Stimulated activated CD4-positive, alpha-beta T cell treated with anti-CD3 and anti-CD28 coated beads, TNF-alpha, amount 100 ng/mL, for 4 hours (primary cell): ENCODE measurements around the gene DLGAP1.

Experiments used
- DNase-seq, 3 experiments: peaks; one replicate each; pipeline ENCODE4 v3.0.0-alpha.2; 2020; ENCODE audit warnings: low read depth in 3 of 3

DLGAP1 gene

DNA sequence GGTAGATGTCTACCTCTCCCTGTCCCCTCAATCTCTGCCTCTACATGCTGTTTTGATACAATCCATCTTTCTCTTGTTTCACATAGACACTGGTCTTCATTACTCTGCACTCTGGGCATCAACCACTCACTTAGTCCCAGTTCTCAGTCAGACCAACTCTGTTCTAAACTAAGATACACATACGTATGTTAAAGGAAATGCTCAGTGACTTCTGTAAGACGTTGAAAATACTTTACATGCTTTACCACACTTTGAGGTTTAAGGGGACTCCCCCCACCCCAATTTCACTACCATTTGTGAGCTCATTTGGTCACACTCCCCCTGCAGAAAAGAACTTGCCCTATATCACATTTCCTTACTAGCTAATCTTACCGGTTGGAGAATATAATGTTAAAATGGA lies 507.7 kb downstream of the DLGAP1 start:
- DNase-seq = no peak

DNA sequence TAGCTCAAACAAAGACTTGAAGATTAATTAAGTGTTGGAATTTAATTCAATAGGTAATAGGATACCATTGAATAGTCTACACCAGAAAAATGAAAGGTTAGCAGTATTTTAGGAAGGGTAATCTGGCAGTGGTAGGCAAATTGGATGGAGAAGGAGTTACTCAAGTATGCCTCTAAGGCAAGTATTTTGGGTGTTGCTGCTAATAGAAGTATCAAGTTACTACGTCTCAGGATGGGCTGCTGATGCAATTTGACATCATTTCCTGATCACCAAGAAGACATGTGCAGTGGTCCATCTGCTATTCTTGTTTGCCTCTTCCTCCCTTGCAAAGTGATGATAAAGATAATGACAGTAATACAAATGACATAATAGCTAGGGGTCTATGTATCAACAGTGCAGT lies 519.8 kb downstream of the DLGAP1 start:
- no peak for DNase-seq

DNA sequence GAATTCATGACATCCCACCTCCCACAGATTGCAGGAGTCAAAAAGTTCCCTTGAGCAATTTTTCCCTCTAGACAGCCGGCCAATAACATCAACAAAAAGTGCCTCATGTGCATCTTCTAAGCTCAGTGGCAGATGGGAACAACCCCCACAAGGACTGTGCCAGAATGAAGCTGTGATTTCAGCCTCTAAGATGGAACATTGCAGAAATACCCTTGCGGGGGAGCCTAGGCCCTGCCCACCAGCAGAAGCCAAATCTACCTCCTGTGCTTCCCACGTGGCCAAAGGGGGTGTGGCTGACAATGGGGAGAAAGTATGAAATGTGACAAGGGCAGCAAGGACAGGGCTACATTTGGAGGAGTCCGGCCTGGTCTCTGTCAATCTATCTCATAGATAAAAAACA lies 522.8 kb downstream of the DLGAP1 start:
- no peak for DNase-seq

DNA sequence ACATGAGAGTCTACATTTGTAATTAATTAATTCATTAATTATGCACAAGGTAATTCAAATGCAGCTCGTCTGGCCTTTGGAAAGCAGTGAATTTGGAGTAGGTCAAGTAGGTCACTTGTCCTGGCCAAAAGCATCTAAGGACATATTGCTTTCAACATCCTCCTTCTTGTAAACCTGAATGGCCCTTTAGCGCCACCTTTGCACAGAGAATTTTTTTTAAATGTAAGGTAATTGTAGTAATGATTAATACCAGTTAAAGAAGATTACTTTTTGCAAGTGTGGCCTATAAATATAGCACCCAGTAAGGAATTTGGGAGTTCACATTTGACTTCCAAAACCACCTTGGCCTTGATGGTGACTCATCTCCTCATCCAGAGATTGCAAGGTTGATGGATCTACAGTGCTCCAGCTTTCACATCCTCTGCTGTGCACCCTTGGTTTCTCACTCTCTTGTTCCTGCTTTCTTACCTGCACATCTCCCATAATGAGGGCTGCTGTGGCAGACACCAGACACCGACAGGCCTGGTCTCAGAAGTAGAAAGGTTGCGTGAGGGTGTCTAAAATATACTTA lies 523.5 kb downstream of the DLGAP1 start:
- DNase-seq = no peak

DNA sequence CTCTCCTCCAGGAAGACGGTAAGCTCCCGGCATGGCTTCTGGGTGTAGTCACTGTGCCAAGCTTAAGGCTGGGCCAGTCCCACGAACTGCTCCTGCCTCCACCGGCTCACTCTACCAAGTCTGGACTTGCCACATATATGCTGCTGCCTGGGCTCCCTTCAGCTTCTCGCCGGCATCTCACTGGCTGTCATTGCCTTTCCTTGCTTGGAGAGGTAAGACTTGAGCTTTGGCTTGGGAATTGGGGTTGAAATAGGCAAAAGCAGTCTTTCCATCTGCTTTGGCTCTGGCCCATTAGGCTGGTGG lies 524.1 kb downstream of the DLGAP1 start:
- no peak for DNase-seq

DNA sequence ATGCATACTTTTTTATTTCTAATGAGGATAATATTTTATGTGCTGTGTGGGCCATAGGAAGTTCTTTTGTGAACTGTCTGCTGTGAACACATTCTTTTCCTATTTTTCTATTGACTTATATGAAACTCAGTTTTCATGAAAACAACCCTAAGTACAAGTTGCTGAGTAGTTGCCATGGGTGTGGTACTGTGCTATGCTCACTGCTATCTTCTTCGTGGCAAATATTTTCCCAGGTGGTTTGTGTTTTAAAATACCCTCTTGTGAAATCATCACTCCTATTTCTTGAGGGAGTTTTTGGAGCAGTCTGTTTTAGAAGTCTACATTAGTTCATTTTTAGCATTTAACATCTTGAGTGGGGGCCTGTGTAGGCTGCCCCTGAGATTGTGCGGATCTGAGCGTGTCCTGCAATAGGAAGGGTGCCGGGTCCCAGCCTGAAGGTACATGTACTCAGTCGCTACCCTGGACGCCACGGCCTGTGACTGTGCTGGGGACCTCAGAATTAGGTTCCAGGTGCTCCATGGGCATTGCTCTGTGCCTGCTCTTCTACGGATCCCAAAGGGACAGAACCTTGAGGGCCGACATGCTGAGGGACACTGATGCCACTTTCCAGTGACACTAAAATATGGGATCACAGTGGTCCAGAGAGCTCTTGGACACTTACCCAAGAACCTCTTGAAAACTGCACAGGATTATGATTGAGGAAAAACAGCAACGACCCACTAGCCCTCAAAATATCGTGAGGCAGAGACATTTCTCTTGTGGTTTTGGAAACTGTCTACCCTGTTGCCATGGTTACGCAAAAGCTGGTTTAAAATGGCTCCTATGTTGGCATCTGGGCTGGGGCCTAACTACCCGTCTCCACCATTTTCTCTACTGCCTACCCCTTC lies 524.7 kb downstream of the DLGAP1 start:
- DNase-seq = no peak

DNA sequence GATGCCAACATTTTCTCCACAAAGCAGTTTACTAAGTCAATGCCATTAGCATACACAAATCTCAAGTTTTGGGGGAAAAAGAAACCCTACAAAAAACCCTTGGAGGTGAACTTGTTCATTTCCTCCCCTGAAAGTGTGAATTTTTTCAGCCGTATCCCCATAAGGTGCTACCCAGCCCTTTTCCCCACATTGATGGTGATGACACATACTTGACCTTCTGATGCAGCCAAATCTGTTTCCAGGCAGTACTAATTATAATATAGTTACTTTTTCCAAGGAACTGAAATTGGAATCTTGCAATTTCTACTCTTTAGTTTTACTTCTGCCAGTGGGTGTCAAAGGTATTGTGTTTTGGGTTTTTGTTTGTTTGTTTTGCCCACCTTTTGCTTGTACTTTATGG lies 530.7 kb downstream of the DLGAP1 start:
- DNase-seq = no peak

DNA sequence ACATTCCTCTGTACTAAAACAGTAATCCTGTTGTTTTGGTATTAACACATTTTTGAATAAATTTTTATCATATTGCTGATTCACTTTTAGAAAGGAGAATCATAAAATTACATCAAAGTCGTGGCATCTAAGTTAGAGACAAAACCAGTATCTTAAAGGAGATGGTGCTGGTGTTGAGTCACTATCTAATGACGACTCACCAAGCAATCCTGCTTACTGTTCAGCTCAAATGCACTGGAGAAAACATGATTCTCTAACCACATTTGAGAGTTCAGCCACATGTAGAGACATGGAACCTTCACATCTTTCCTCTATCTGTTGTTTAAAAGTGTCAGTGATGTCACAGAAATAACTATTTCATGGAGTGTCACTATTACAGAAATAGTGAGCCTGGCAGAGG lies 531.4 kb downstream of the DLGAP1 start:
- no peak for DNase-seq

DNA sequence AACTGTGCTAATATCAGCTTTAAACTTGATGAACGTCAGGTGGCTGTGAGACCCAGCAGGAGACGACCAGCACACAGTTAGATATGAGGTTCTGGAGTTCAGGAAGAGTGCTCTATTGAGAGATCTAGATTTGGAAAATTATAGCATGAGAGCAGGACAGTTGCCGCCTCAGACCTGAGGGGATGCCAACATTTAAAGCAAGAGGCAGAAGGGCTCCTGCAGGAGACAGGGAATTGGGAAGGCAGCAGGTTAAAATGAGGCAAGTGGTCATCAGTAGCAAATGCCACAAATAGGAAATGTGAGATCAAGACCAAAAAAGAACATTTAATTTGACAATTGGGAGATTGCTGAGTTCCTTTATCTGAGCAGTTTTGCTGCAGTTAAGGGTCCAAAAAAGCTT lies 533.3 kb downstream of the DLGAP1 start:
- DNase-seq = no peak

DNA sequence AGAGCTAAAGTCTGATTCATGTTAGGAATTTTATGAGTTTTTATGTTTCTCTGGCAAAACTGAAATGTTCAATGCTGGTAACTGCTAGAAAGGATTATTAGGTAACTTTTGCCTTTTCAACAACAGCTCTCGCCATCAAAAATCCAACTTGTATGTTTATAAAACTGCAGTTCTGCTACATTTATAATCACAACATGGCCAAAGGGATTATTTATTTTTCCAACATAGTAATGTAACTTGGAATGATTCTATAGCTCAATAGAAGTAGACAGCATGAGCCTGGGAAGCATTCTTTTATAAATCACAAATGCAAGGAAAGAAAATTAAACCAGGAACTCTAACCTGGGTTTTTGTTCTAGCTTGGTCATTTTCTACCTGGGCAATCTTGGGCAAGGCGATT lies 534.3 kb downstream of the DLGAP1 start:
- no peak for DNase-seq

DNA sequence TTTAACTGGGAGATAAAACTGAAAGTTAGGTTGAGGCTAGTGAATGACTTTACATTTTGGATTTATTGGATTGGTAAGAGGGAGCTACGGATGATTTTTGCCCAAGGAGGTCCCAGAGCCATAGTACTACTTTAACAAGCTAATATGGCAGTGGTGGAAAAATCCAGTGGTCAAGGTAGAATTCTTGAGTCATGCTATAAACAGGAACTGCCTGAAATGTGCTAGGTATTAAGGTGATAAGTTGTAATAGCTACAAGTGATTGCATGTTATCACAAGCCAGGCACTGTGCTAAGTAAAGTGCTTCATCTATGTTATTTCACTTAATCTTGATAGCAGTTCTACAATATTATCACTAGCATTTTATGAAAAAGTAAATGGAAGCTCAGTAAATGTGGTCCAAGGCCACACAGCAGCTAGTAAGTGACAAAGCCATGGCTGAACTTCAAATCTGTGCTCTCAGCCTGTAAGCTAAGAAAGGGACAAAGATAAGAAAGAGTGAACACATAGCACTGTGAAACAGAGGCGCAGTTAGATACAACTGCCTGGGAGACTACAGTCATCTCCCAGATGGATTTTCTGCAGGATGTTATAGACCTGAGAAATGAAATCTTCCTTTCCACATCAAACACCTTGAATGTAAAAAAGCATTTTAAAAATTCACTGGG lies 535.6 kb downstream of the DLGAP1 start:
- DNase-seq = no peak

DNA sequence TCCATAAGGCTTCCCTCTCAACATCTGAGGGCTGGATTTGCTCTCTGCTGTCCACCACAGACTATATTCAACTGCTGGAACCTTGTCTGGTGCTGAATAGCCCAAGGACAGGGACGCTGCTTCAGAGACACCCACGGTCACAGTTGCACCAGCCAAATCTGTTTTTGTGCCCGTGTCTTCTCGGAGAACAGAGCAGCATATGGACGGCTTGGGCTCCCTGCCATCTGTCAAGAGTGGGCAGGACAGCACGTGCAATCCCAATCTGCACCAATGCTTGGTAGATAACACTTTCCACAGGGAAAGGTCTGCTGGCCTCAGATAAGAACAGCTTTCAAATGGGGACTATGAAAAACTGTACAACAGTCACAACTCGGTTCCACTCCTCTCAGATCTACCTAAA lies 539.0 kb downstream of the DLGAP1 start:
- no peak for DNase-seq

DNA sequence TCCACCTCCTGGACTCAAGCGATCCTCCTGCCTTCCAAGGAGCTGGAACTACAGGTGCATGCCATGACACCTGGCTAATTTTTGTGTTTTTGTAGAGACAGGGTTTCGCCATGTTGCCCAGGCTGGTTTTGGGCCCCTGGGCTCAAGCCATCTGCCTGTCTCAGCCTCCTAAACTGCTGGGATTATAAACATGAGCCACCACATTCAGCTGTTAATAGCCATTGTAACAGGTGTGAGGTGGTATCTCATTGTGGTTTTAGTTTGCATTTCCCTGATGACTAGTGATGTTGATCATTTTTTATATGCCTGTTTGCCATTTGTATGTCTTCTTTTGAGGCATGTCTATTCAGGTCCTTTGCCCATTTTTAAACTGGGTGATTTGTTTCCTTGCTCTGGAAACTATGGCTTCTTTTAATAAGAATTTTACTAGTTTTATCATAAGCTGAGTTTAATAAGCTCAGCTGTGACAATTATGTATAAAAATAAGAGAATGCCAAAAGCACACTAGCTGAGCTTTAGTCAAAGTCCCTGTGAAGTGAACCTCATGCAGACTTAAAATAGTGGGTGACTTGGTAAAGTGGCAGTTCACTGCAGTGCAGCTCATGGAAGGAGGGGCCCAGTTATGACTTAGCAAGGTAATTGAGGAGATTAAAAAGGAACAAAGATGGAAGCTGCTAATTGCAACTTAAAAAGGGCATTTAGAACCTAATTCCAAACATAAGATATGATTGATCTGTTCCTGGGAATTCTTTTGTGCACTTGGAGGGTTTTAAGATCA lies 540.1 kb downstream of the DLGAP1 start:
- DNase-seq = no peak

DNA sequence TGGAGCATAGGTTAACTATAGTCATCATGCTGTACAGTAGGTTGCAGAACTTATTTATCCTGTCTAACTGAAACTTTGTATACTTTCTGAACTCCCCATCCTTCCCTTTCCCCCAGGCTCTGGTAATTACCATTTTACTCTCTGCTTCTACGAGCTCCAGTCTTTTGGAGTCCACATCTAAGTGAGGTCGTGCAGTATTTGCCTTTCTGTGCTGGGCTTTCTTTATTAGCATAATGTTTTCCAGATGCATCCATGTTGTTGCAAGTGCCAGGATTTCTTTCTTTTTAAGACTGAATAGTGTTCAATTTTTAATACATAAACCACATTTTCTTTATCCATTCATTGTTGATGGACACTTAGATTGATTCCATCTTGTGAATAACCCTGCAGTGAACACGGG lies 541.0 kb downstream of the DLGAP1 start:
- no peak for DNase-seq

DNA sequence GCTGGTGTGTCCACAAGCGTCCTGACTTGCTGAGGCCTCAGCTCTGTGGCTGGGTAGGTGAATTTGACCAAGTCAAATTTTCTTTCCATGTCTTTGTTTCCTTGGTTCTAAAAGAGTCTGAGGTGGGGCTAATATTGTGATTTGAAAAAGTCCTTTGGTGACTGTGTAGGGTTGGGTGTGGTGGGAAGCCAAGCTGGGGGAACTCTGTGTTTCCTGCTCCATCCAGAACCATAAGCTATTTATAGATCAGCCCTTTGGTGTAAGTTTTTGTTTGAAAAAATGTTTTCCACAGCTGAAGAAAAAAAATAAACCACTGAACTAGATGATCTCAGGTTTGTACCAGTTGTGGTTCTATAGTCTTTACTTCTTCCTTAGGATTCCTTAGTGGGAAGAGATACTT lies 542.4 kb downstream of the DLGAP1 start:
- no peak for DNase-seq

DNA sequence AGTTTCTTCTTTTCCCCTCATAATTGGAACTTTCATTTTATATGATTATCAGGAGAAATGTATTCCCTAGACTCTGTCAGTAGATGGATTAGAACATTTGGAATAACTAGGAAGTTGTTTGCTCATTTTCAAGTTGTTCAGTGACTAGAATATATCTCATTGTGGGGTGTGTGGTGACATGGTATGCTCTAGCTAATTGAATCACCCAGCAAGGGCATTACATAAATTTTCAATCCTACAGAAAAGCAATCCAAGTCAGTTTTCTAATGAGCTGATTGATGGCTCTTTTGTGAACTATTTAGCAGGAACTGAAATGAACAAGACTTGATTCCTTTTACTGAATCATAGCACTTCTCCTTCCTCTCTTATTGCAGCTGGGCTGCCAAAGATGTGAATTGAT lies 543.7 kb downstream of the DLGAP1 start:
- DNase-seq = no peak

DNA sequence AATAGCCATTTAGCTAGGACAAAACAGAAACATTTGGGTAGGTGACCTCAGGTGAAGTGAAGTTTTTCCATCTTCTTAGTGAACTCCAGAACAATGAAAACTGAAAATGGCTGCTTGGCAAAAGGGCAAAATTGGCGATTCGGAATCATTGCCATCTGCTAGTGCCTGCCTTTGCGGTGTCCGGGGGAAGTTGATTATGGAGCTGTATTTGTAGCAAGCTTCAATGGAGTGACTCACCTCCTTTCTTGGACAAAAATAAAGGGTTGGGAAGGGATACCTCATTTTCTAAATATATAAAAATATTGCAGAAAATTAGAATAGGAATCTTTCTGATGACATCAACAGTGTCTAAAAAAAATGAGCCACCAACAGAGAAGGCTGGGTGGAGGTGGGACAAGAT lies 544.6 kb downstream of the DLGAP1 start:
- no peak for DNase-seq

DNA sequence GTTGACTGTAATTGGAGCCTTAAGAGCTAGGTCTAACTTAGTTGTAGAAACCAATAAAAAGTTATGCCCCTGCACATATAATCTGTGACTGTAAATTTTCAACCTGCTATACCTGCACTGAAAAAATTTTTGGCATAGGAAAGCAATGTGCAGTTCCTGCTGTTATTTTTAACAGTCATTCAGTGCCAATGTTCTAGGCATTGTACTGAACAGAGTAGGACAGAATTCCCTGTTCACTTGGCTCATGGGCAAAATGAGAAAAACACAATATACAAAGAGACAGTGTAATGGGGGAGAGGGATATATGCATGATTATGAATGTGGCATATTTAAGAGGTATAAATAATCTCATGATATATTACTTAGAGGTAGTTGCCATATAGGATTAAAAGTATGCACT lies 547.2 kb downstream of the DLGAP1 start:
- no peak for DNase-seq

DNA sequence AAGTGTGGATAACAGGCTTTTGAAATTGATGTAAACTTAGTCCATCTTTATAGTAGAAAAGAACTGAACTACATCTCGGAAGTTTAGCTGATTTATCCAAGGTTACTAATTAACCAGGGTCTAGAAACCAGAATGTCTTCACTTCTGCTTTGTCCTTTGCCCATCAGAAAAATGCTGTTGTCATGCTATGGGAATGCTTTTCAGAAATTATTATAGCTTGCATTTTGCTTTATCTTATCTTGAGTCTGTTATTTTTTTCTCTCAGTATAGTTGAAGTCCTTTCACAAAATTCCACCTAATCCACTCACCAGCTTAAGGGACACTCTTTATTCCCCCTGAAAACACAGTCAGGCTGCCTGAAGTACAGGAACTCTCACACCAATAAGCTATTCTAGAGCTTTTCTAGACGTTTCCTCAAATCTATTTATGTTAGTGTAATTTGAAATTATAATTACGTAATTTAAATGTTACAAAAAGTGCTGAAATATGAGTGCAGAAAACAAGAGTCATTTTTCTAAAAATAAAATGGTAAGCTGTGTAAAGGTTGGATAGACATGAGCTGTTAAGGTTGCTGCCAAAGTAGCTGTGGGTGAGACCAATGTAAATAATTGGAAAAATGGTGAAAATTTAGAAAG lies 548.9 kb downstream of the DLGAP1 start:
- no peak for DNase-seq

DNA sequence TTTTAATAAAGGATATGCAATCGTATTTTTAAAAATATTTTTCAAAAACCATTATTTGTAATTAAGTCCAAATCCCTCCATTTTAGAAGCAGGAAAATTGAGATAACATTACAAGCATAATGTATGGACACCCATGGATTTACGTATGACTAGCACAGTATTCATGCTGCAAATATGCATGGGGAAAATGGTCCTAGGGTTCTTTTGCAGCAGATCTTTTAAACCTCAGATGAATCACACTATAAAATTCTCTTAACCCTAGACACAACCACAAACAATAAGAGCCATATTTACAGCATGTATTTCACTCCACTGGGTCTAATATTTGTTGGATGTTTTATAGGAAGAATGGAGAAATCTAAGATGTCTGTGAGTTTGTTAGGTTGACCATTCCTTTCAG lies 551.8 kb downstream of the DLGAP1 start:
- no peak for DNase-seq

DNA sequence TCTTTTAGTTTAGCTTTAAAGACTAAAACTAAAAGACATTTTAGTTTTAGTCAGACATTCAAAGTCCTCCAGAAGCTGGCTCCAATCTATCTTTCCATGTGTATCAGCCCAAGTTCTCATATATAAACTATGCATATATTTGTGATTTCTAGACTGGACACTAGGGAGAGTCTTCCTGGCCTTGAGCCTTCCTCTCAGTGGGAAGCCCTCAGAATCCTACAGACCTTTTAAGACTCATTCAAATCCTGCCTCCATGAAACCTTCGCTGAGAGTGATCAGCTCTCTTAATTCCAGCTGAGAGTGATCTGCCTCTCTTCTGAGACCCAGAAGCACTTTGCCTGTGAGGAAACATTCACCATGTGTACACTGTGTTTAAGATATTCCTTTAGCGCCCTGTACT lies 552.4 kb downstream of the DLGAP1 start:
- DNase-seq = no peak

DNA sequence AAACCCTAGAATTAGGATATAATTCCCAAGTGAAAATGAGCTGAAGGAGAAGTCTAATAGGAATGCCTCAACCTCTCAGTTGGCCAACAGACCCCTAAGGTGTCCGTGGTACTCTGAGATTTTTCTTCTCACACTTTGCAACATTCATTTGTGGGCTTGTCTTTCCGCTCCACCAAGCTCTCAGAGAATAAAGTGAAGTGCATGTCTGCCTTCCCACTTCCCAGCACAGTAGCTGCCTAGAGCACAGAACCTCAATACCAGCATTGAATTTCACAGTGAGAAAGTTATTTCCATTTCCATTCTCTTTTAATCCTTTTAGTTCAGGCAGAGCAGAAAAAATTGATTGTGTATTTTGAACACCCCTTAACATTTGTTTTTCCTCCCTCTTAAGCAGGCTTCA lies 553.3 kb downstream of the DLGAP1 start:
- DNase-seq = no peak
